A549 (cell line): Measurements from ENCODE around the gene PRKAG2. TPM values are rescaled to one million over a fixed set of nuclear protein-coding genes. Genes with fewer than 3 reads are reported as not detected.
A peak's percentile ranks its signal among the peaks of the same experiment; 100 is the strongest.

Experiments used
- ATAC-seq, 2 experiments: fragments of 200-7000 bp in 1 of 2; fragments of >200 bp in 1 of 2; cut with Nextera tagmentation in 1 of 2; cut with Tn5 transposase in 1 of 2; 3 replicates each; pipeline versions ENCODE4 v1.8.0 to v1.9.1; 2018 to 2020; ENCODE audit warnings: mild to moderate bottlenecking in 1 of 2, moderate library complexity in 1 of 2
- CTCF ChIA-PET: fragments of 300-600 bp; sonication (Branson Sonifier 250); formaldehyde crosslinking; extraction: SDS; loops from one replicate; lab custom pipeline; 2021; ENCODE audit warnings: antibody characterized with exemption, inconsistent platforms; lab: Yijun Ruan, JAX
- POLR2A ChIA-PET: fragments of 350-600 bp; formaldehyde crosslinking; extraction: SDS; loops from one replicate; lab custom pipeline; 2021; ENCODE audit warnings: antibody characterized with exemption, inconsistent platforms; lab: Yijun Ruan, JAX
- DNase-seq, 2 experiments: peaks; one replicate each; pipeline versions ENCODE4 v3.0.0 to v3.0.0-alpha.2; 2011 to 2016; ENCODE audit warnings: low read depth in 1 of 2, low spot score in 1 of 2
- FAIRE-seq: peaks from 2 replicates; lab custom pipeline; 2011; peaks lifted over from hg19 to GRCh38; lab: Jason Lieb, UNC
- H3K27ac ChIP-seq, 2 experiments: fragments of >200 bp; sonication (Bioruptor Twin); formaldehyde crosslinking; 3 replicates each; pipeline ENCODE4 v1.5.1; 2016 to 2017
- H3K4me1 ChIP-seq: fragments of >200 bp; sonication (Bioruptor Twin); formaldehyde crosslinking; 3 replicates; pipeline ENCODE4 v1.6.1; 2016
- H3K4me2 ChIP-seq: fragments of >200 bp; sonication (Bioruptor Twin); formaldehyde crosslinking; 3 replicates; pipeline ENCODE4 v1.6.1; 2016
- H3K4me3 ChIP-seq: fragments of >200 bp; sonication (Bioruptor Twin); formaldehyde crosslinking; 3 replicates; pipeline ENCODE4 v1.5.1; 2016
- H3K9me3 ChIP-seq: fragments of >200 bp; sonication (Bioruptor Twin); formaldehyde crosslinking; 3 replicates; pipeline ENCODE4 v1.6.1; 2016
- CBX8 ChIP-seq: fragments of 200-600 bp; sonication (generic); IDR thresholded peaks from 2 replicates; pipeline ENCODE4 v1.6.1; 2016
- EHMT2 ChIP-seq: fragments of 200-600 bp; sonication (generic); IDR thresholded peaks from 2 replicates; pipeline ENCODE4 v1.6.1; 2016; ENCODE audit warnings: antibody characterized with exemption, low read depth, mild to moderate bottlenecking, moderate library complexity
- ELK1 ChIP-seq: fragments of 150-350 bp; IDR thresholded peaks from 2 replicates; pipeline ENCODE4 v1.6.1; 2014; ENCODE audit warnings: low read depth, mild to moderate bottlenecking, low read length
- EP300 ChIP-seq, 2 experiments: fragments of >200 bp; sonication (Bioruptor Twin); formaldehyde crosslinking; IDR thresholded peaks; 2 replicates in 1 of 2; 3 replicates in 1 of 2; pipeline ENCODE4 v1.6.1; 2016 to 2017
- ESRRA ChIP-seq: fragments of 150-350 bp; IDR thresholded peaks from 2 replicates; pipeline ENCODE4 v1.6.1; 2014; ENCODE audit warnings: mild to moderate bottlenecking, low read length, borderline replicate concordance
- GATA3 ChIP-seq: IDR thresholded peaks from 2 replicates; pipeline ENCODE4 v1.6.1; 2012; ENCODE audit warnings: borderline replicate concordance
- HES2 ChIP-seq: fragments of >200 bp; sonication (Bioruptor Twin); formaldehyde crosslinking; IDR thresholded peaks from 2 replicates; pipeline ENCODE4 v1.6.1; 2016
- HOXA7 ChIP-seq: fragments of 250-450 bp; sonication (Bioruptor Pico); IDR thresholded peaks from 2 replicates; pipeline ENCODE4 v1.5.0; 2020; ENCODE audit warnings: mild to moderate bottlenecking, moderate library complexity
- JUN ChIP-seq, 2 experiments: fragments of >200 bp; sonication (Bioruptor Twin); formaldehyde crosslinking; IDR thresholded peaks; 2 replicates in 1 of 2; 3 replicates in 1 of 2; pipeline ENCODE4 v1.6.1; 2016 to 2017
- JUNB ChIP-seq: fragments of >200 bp; sonication (Bioruptor Twin); formaldehyde crosslinking; IDR thresholded peaks from 2 replicates; pipeline ENCODE4 v1.6.1; 2016
- MAFK ChIP-seq: fragments of 450-650 bp; IDR thresholded peaks from 2 replicates; pipeline ENCODE4 v1.6.1; 2014; ENCODE audit not compliant: partially characterized antibody
- NR3C1 ChIP-seq: fragments of >200 bp; sonication (Bioruptor Twin); formaldehyde crosslinking; IDR thresholded peaks from 3 replicates; pipeline ENCODE4 v1.6.1; 2017
- PHF8 ChIP-seq: fragments of 200-600 bp; sonication (generic); IDR thresholded peaks from 2 replicates; pipeline ENCODE4 v1.6.1; 2016; ENCODE audit warnings: low read depth, mild to moderate bottlenecking, antibody characterized with exemption, moderate library complexity, borderline replicate concordance
- POLR2A ChIP-seq: IDR thresholded peaks from 2 replicates; pipeline ENCODE4 v1.6.1; 2012; ENCODE audit warnings: mild to moderate bottlenecking, low read length
- RAD21 ChIP-seq, 2 experiments: fragments of >200 bp in 1 of 2; sonication (Bioruptor Twin) in 1 of 2; formaldehyde crosslinking in 1 of 2; IDR thresholded peaks in 1 of 2; conservative IDR thresholded peaks in 1 of 2; 2 replicates in 1 of 2; 3 replicates in 1 of 2; pipeline ENCODE4 v1.6.1; 2012 to 2018; ENCODE audit warnings: inconsistent platforms in 1 of 2
- RARB ChIP-seq: fragments of 250-450 bp; sonication (Bioruptor Pico); IDR thresholded peaks from 2 replicates; pipeline ENCODE4 v1.8.0; 2021; ENCODE audit warnings: mild to moderate bottlenecking, moderate library complexity
- TP53 ChIP-seq: fragments of 250-450 bp; sonication (Bioruptor Pico); IDR thresholded peaks from 2 replicates; pipeline ENCODE4 v1.5.0; 2021; ENCODE audit warnings: mild to moderate bottlenecking, moderate library complexity
- ZNF302 ChIP-seq: fragments of 250-450 bp; sonication (Bioruptor Pico); IDR thresholded peaks from 2 replicates; pipeline ENCODE4 v1.9.0; 2021; ENCODE audit warnings: inconsistent platforms, mild to moderate bottlenecking, moderate library complexity
- ZSCAN20 ChIP-seq: fragments of 250-450 bp; sonication (Bioruptor Pico); IDR thresholded peaks from 2 replicates; pipeline ENCODE4 v1.8.0; 2022; ENCODE audit warnings: mild to moderate bottlenecking, moderate library complexity
- WGBS: methylation state at CpG from one replicate; pipeline ENCODE4 v1.1.6; 2017; ENCODE audit errors: missing lambda C conversion rate; 5-methylcytosine and 5-hydroxymethylcytosine counted together
- polyA plus RNA-seq, 4 experiments: library from polyadenylated mRNA; depleted of rRNA in 3 of 4; stranded (reverse); fragments of >200 nt; fragmentation: RNase III in 1 of 4; extraction: RNeasy Plus Mini Kit Qiagen cat#74134 plus additional on column Dnase treatment in 1 of 4; gene quantifications; 2 replicates in 3 of 4; 3 replicates in 1 of 4; pipeline ENCODE4 v1.2.3, GENCODE V29; 2011 to 2017
- TF ChIP-seq, protein P1 (sequence below): IDR thresholded peaks from 2 replicates; pipeline ENCODE4 v1.6.1; 2012
- TF ChIP-seq, protein P2 (sequence below): fragments of 250-450 bp; sonication (Bioruptor Pico); IDR thresholded peaks from 2 replicates; pipeline ENCODE4 v1.5.0; 2020; ENCODE audit warnings: low read depth, mild to moderate bottlenecking, moderate library complexity

Gene PRKAG2
- polyA plus RNA-seq, 2 of the 4 experiments (the other 2 are of a cell fraction) = 26.5 to 31.7 TPM

- TF ChIP-seq MAFK = peak; percentile 29
- TF ChIP-seq ESRRA = no peak
- peaks cover 19% of the 10 kb centered on the region for H3K4me1 ChIP-seq
- H3K27ac ChIP-seq = no peak overlapping the region
- CTCF ChIA-PET = interaction anchor here (0.9 to 14.2 kb wide), 11 partner anchors 13 to 153 kb away, joined by 3 to 173 read pairs (median 30); no protein-coding TSS in a partner anchor
- no peaks in the 10 kb centered on the region; the same call in 2 of the 3 replicates for H3K9me3 ChIP-seq
- H3K4me2 ChIP-seq = peak overlapping the region; percentile 78; the same call in 2 of the 3 replicates
- ATAC-seq (no peak), DNase-seq (no peak), FAIRE-seq (no peak)
- H3K4me3 ChIP-seq = no peak overlapping the region
- 88% methylated on average over 8 of the region's 8 CpGs for WGBS
- POLR2A ChIA-PET = no interaction called here
Observed at GRCh38 chr7:151629713-151630272, 247.1 kb downstream of the PRKAG2 start.

DNA sequence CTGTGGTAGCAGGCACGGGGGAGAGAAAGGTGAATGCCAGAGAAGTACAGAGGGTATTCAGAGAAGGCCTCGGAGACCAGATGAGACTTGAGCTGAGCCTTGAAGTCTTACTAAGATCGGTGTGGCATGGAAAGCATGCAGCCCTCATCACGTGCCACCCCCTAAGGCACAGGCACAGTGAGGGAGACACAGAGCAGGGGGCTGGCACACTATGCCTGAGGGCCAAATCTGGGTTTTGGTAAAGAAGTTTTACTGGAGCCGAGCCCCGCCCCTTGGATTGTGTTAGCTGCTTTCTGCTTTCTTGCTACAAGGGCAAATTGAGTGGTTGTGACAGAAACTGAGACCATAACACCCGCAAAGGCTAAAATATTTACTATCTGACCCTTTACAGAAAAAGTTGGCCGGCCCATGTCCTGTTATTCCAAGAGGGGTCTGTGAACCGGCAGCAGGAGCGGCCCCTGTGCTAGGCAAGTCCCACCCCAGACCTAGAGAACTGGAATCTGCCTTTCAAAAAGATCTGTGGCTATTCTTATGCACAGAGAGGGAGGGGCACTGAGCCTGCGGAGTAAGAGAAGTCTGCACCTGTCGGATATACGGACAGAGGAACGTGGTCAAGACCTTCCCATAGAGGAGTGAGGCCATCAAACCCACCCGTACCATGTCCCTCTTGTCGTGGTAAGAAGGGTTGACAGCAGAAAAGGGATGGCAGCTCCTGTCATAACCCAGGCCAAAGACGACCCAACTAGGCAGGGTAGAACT, 247.9 kb downstream of the PRKAG2 start:
- no peak for FAIRE-seq
- no peak for ATAC-seq
- Histone ChIP-seq H3K27ac (peak overlapping the region in 1 of 2 experiments; percentile 31; a peak in 3 of 6 replicates), H3K4me2 (no peak overlapping the region), H3K9me3 (no peaks in the 10 kb centered on the region; the same call in 2 of the 3 replicates), H3K4me1 (peaks cover 22% of the 10 kb centered on the region), H3K4me3 (no peak overlapping the region)
- TF ChIP-seq HOXA7 (CRISPR knock-in tag) (no peak), JUN (IDR thresholded peaks at IDR 0.05) (no peak), JUNB (no peak), EP300 (IDR thresholded peaks at IDR 0.05) (no peak), ZNF302 (no peak), CBX8 (no peak), GATA3 (no peak), EHMT2 (no peak), NR3C1 (no peak), POLR2A (no peak), TP53 (CRISPR knock-in tag) (no peak), RAD21 (conservative IDR thresholded peaks at IDR 0.05 in 1 of 2, IDR thresholded peaks at IDR 0.05 in 1 of 2) (no peak), ZSCAN20 (CRISPR knock-in tag) (no peak), ESRRA (no peak), RARB (CRISPR knock-in tag) (no peak), PHF8 (no peak), HES2 (no peak), ELK1 (no peak)
- TF ChIP-seq, protein P1, sequence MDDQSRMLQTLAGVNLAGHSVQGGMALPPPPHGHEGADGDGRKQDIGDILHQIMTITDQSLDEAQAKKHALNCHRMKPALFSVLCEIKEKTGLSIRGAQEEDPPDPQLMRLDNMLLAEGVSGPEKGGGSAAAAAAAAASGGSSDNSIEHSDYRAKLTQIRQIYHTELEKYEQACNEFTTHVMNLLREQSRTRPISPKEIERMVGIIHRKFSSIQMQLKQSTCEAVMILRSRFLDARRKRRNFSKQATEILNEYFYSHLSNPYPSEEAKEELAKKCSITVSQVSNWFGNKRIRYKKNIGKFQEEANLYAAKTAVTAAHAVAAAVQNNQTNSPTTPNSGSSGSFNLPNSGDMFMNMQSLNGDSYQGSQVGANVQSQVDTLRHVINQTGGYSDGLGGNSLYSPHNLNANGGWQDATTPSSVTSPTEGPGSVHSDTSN = no peak
- TF ChIP-seq, protein P2, sequence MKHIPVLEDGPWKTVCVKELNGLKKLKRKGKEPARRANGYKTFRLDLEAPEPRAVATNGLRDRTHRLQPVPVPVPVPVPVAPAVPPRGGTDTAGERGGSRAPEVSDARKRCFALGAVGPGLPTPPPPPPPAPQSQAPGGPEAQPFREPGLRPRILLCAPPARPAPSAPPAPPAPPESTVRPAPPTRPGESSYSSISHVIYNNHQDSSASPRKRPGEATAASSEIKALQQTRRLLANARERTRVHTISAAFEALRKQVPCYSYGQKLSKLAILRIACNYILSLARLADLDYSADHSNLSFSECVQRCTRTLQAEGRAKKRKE (CRISPR knock-in tag) = no peak
- ChIA-PET CTCF (interaction anchor here (0.9 to 14.2 kb wide), 10 partner anchors 9 to 154 kb away, joined by 3 to 173 read pairs (median 26); no protein-coding TSS in a partner anchor), POLR2A (no interaction called here)
- DNase-seq = no peak
- WGBS = 94% methylated on average over 17 of the region's 17 CpGs
